Measurements from ENCODE around the gene GPR87. TPM values are rescaled to one million over a fixed set of nuclear protein-coding genes. Genes with fewer than 3 reads are reported as not detected.

GPR87 gene, protein sequence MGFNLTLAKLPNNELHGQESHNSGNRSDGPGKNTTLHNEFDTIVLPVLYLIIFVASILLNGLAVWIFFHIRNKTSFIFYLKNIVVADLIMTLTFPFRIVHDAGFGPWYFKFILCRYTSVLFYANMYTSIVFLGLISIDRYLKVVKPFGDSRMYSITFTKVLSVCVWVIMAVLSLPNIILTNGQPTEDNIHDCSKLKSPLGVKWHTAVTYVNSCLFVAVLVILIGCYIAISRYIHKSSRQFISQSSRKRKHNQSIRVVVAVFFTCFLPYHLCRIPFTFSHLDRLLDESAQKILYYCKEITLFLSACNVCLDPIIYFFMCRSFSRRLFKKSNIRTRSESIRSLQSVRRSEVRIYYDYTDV
- total RNA-seq: not detected

DNA sequence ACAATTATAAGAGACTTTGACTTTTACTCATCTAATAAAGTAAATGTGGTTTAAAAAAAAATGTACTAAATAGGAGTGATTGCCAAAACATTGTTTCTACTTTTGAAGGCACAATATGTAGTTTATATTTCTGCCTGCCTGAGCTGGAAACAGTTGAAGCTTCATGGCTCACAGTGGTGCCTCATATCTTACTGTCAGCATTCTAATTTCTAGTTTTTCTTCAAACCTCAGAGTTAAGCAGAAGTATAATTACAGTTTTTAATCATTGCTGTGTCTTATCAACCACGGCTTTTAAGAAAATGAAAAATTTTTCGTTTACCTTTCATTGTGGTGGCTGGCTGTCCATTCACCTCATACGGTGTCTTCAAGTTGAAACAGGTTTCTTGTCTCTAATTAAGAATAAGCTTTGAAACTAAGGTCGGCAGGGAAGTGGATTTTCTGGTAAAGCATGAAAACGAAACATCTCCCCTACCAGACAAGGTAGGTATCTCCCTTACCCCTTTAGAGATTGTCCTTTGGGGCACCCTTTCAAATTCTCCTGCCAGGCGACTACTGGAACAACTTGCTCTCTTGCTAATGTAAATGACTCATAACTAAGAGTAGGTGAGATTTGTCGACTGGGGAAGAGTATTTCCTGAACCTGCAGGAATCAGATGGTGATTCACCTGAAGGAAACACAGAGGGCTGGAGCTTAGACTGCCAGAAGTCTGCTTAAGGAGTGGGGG, at the start of gene GPR87:
TSS of gene GPR87 (minus strand) at position 554 of the 725 bp plus-strand sequence. CDS start 16,720 bp downstream, outside the sequence.
- no peak for DNase-seq

DNA sequence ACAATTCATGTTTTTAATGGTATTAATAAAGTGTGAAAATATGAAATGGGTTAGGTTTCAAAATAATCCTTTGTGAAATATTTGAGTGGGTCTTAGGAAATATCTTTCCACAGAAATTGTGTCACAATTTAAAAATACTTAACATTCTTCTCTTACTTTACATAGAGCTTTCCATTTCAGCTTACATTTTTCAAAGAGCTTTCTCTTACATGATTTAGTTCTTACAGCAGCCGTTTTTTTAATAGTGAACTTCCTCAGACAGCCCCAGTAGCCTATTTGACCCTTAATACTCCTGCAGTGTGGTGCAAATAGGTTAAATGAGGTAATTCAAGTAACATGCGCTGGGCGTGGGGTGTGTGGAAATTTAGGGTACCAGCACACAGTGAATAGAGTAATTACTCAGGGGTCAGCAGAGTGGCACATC, 46.1 kb upstream of the GPR87 start:
- no peak for DNase-seq

DNA sequence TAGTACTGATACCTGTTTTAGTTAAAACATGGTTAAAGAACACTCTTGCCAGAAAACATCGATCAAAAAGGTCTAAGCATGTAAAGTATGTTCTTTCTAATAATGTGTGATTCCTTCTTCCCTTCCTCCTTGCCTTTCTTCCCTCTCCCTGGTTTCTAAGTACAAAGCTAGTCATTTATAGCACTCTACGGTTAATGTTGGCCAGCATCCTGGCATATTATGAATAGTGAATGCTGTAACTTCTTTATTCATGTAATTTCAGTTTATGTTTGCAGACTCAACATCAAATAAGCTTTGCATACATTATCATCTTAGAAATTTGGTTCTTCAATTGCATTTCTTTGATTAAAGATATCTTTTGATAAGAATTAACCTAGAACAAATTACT, 40.8 kb upstream of the GPR87 start:
- no peak for DNase-seq

DNA sequence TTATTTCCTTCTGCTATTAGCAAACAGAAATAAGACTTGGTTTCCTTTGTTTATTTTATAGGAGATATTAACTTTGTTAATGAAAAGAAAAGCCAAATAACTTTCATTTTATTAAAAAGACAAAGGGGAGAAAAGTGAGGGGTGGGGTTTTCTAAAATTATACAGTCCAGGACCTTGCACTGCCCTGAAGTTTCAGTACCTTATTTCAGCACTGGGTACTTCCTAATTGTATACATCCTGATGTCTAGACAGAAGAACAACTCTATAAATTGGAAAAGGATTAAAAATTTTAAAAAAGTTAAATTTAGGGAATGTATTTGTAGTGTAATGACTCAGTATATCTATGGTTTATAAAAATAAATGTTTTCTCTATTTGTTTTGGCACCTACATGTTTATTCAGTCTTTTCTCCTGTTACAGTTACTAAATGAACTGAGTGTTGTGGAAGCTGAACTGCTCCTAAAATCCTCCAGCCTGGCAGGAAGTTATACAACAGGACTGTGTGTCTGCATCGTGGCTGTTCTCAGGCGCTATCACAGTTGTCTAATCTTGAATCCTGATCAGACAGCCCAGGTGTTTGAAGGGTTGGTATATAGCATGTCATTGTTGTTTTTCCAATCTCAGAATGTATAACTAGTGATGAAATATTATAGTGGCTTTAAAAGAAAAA, 40.3 kb upstream of the GPR87 start:
- DNase-seq: no peak

DNA sequence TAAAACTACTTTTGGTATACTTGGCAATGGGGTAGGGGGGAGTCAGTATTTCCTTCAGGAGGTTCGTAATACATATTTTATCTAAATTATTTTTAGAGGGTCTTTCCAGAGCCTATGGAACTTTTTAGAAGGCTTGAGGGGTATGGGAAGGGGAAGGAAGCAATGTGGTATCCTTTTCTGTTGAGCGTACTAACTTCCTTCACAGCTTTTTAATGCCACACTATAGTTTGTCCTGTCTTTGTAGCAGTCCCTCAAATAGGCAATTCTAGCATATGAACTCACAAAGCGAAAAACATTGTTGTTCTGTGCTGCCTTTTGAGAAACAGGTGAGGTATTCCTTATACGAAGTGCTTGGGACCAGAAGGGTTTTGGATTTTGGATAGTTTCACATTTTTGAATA, 35.0 kb upstream of the GPR87 start:
- no peak for DNase-seq

DNA sequence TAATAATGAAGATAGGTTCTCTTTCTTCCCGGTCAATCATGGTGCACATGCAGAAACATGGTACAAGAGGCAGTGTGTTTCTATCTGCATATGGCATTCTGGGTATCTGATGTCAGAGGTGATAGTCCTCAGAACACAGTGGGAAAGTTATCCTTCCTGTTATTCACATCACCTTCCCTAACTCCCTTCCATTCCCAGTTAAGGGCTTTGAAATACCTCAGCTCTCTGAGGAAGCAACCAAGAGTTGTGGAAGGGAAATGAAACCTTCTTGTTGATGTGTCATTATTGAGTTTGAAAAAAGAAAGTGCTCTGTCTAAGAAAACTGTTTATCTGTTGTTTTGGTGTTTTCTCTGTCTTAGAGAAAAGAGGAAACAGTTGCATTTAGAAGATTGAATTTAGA, 34.6 kb upstream of the GPR87 start:
- DNase-seq: no peak

DNA sequence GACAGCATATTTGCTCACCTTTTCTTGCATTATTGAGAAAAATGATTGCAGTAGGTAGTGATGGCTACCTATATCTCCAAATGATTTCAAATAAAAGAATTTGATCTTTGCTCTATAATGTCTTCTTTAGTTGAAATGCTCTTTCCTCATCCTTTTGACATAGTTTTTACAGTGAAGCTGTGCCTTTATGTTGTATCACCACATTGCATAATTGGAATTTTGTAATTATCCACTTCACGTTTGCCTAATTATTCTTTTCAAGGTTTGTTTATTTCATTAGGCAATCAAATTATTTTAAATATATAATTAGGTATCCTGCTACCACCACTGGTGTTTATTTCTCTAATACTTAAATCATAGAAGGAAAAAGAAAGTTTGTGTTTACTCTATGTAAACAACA, 34.0 kb upstream of the GPR87 start:
- no peak for DNase-seq

DNA sequence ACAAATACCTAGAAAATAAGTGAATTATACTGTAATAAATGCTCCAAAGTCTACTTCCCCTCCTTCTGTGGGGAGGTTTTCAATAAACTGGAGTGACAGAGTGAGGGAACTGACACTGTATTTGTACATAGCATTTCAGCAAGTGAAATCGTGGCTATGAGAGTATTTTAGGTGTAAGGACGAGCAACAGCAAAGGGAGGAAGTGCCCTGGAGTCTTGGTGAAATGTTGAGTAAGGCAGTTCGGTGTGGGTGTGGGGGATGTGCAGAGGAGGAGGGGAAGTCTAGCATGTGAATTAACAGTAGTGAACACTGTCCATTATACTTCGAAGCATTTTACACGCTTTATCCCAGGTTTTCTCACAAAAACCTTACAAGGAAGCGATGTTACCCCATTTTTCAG, 30.8 kb upstream of the GPR87 start:
- no peak for DNase-seq

DNA sequence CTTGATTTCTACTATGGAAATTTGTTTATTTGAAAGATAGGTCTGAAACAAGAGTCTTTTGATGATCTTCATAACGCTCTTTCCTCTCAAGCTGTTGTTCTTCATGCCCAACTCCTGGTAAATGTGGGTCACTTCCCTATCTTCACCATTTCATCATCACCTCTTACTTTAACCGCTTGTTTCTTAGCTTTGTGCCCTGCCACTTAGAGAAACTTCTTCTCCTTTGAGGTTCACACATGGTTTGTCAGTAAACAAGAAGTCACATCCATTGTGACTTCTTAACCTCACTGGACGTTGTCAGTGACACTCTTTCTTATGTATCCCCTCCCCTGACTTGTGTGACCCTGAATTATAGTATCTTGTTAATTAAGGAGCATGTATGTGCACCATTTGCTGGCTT, 29.7 kb upstream of the GPR87 start:
- DNase-seq: no peak

DNA sequence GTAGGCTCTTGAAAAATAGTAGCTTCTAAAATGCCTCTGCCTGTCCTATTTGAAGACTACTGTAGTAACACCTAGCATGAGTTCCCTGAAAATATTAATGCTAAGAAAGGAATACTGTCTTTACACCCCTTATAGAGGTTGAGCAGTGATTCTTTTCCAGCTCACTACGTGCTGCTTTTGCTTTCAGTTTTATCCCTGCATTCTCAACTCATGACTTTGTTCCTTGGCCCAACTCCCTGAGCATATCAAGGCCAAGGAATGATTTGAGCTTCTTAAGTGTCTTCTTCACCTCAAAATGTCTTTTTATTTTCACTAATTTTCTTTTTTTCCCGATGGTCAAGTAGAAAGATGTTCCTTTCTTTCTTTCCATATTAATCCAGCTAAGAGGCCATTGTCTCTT, 29.2 kb upstream of the GPR87 start:
- DNase-seq: no peak

DNA sequence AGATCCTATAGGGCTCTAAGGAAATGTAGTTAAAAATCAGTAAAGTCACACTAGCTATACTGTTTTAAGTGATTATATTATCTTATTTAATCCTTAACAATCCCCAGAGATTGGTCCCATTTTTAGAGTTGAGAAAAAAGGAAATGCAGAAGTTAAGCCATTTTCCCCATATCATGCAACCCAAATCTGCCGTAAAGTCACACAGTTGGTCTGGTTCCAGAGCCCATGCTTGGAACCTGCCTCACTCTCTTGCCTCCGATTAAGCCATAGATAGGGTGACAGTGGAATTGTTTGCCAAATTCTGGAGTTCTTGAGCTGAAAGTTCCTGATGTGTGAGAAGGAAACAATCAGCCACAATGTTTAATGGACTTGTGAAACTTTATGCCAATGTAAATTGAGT, 15.1 kb upstream of the GPR87 start:
- no peak for DNase-seq

DNA sequence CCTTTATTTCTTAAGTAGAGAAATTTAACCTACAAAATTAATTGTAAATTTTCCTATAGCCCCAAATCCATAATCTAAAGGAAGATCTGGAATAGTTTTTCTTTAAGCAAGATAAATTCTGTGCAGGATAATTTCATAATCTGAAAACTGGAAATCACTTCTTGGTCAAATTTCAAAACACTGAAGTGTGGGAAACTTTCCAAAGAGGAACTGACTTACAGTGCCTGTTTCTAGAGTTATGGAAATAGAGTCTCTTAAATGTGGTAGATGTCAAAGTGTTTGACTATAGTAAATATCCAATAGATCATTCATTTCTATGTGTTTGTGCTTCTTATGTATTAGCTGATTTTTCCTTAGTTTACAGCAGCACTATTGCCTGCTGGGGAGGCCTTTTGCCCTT, 14.3 kb upstream of the GPR87 start:
- no peak for DNase-seq

DNA sequence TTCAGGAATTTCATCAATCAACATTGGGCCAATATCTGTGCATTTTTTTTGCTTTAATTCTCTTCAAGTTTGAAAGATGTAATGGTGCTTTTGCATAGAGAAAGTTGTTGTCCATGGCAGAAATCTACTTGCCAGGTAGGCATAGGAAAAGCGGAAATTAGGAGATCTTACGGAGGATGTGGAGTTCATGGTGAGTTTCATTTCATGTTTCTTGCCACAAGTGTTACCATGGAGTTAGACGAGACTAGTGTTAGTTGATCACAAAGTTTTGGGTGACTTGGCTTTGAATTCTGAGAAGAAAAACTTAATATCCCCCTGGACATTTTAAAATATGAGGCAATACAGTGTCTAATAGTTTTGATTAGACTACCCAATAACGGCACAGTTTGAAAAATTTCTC, 13.8 kb upstream of the GPR87 start:
- no peak for DNase-seq

DNA sequence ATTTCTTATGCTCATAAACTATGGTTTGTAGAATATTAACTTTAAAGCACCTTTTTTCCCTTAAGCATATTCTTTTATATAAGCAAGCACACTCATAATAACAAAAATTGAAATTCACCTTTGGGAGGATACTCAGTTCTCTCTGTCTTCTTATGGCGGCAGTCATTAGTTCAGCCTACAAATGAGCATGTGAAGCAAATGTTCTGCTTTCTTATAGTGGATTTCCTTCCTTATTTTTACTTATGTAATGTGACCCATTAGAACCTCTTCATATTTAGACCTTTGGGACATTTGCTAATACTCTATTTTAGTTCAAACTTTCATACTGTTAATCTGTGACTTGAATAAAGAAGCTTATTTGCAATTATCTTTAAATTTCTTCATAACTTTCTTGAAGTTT, 12.7 kb upstream of the GPR87 start, which contains the start of gene P2RY13:
TSS of gene P2RY13 (minus strand) at position 187 of the 400 bp plus-strand sequence. CDS start at position 166, 21 bp downstream.
- no peak for DNase-seq

DNA sequence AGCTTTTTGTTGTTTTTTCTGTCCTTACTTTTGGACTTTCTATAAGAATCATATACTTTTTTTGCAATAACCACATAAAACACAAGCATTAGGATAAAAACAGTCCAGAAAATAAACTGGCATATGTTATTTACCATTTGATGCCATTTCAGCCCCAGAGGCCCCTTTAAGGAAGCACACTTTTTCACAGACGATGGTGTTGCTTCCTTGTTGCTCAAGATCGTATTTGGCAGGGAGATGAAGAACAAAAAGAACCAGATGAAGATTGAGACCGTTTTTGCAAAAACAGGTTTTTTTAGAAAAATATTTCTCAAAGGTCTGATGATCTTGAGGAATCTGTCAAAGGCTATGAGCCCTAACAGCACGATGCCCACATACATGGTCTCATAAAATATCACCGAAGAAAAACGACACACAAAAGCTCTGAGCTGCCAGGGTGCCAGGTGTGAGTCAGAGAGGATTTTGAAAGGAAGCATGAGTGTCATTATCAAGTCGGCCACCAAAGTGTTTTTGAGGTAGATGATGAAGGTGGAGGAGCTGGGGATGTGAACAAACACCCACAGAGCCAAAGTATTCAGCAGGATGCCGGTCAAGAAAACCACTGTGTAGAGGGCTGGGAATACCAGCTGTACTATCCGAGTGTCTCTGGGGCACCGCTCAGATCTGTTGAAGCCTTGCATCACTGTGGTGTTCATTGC, 11.8 kb upstream of the GPR87 start:
- no peak for DNase-seq

DNA sequence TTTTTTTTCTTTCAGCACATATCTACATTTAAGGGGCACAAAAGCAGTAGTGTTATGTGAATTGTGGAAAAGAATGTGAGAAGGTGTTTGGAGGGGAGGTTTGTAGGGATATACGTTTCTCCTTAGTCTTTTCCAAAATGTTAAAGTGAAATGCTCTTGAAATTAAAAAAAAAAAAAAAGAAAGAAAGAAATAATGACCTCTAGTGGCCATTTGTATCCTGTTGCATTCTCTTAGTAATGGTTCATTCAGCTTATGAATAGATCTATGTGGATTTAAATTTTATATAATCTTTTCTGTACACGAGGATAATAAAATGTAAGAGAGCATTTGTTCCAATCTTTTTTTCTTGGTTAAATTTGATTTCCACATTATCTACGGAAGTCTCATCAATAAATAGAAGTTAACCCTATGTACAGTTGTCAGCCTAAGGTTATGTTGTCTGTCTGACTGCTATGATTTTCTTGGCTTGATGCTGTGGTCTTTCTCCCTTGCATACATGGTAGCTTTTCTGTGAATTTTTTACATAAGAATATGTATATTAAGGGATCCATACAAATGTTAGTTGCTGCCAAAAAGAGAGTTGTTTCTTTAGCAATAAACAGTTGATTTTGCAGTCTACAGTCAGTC, 11.1 kb upstream of the GPR87 start:
- no peak for DNase-seq

DNA sequence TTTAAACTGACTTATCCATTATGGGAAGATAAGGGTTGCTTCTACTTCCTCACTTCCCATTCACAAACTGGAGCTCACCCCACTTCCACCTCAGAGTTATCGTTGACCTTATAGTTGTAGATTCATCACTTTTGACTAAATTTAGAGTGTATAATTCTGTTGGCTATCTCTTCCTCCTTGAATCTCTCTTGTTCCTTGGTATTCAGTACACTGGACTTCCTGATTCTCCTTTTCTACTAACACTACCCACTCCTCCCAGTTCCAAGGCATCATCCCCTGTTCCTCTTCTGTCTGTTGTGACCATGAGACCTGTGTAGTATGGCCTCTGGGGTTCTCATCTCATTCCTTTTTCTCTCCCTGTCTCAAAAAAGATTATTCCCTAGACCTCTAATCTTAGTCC, 5.9 kb upstream of the GPR87 start:
- no peak for DNase-seq

DNA sequence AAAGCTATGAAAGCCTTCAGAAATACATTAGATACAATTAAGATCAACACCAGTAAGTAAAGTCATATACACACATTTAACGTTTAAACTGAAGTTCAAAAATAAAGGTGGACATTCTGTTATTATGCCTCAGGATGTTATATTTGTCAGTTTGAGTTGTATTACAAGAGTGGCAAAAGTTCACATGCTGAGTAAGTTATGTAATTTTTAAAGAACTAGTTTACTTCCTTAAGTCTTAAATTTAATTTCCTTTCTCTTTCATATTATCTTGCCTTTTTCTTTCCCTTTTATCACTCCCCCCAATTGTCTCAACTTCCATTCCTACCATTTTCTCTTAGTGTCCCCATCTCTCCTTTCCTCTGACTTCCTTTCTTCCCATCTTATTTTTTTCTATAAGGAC, 4.9 kb upstream of the GPR87 start:
- DNase-seq: no peak

DNA sequence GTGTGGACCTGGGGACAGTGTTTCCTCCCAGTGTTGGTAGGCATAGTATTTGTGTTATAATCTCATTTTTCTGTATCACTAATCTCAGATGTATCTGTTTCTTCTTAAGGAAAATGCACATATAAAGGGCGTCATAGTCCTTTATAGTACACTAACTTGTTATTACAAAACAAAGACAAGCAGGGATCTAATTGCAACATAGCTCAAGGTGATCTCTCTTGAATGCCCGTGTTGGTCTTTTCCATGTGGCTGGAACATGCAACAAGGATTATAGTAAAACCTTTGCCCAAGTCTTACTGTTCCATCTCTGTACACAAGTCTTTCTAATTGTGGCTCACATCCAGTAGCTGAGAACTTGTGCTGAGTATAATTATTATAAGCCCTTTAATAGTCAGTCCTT, 3.5 kb upstream of the GPR87 start:
- no peak for DNase-seq

DNA sequence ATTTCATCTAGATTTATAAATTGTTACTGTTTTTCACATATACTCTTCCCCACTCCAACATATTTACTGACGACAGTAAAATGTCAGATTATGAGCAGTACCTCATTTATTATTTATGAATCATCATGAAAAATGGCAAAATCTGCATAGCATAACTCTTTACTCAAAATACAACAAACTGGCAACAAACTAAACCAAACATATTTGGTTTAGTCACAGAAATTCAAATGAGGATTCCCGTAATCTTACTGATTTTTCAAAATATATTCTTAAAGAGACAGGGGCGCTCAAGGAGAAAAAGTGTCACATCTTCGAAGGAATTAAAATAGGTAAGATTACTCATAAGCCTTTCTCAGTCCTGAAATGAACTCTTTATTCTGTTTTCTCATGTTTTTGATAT, 3.0 kb upstream of the GPR87 start:
- no peak for DNase-seq

DNA sequence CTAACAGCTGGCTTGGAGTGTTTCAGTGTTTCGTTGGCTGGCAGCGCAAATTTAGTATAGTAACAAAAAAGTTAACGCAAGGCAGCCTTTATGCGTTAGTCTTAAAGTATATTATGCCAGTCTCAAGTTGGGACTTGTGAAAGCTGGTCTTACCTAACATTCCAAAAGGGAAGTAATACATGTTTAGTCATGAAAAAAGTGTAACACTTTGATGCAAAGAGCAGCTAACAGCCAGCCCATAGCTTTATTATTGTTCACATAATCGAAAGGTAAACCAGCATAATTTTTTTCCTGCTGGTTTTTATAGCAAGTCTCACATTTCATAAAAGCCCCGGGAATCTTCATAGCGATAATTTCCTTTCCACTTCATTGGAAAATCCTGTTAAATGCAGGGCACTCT, 2.4 kb upstream of the GPR87 start:
- DNase-seq: no peak

DNA sequence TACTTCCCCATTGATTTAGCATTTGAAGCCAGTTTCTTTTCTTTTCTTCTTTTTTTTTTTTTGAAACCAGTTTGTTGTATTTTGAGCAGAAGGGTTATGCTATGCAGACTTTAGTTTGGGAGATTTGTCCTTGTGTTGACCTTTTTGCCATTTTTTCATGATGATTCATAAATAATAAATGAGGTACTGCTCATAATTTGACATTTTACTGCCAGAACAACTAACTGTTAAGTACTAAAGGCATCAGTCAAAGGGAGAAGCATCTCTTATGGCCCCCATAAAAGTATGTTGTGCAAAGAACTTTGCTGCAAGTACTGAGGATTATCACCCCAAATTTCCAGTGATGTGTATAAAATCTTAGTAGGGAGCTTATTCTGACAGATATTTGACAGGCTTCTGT, 1.7 kb upstream of the GPR87 start:
- DNase-seq: no peak

DNA sequence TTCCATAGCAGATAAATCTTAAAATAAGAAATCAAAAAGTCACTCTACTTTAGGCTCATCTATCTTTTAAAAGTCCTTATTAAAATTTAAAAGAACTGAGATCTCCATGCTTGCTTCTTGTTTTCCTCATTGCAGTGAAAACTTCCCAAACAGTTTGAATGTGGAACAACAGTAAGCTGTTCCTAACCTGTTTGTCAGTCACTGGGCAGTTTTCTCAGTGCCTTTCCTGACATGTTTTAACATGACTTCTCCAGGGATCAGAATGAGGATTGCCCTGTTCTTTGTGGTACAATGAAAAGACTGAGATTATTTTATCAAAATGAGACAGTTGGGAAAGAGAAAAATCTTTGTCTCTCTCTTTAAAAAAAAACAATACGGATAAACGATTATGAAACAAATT, 774 bp downstream of the GPR87 start:
- no peak for DNase-seq
